ENCODE results near the gene NDNF.

The NDNF gene

DNA sequence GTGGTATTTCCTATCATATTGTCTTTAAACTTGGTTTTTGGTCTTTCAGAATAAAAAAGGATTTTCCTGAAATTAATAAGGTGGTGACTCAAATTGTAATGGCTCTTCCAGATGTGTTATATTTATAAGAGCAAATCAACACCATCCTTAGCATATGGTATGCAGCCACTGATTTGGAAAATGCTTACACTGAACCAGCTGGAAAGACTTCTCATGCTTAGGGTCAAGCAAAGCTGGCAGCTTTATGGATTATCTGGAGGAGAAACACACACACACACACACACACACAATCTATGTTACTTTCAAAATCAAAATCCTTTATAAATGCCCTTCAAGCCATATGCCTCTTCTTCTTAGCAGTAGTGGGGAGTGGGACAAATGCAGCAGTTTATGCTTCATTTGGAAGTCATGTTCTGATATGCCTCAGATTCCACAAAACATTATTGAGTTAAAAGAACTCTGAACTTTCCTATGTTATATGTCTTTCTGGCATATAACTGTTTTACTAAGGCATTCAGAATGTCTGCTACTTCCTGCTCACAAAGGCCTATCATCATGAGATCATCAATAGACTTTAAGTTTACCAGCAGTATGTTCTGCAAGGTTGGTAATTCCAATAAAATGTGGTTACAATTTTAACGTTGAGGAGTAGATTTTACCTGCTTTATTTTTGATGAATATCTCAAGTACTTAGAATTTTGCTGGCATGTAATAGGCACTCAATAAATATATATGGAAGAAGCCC lies 76.9 kb downstream of the NDNF start:
- no peaks in the 10 kb centered on the region for H3K4me1 Mint-ChIP-seq
- DNase-seq (ENCODE audit: low spot score in 2 of 2) (no peak), ATAC-seq (replicated peaks; ENCODE audit: extremely low read depth, poor library complexity, severe bottlenecking) (no peak)
- peaks cover 1% of the 10 kb centered on the region for H3K36me3 Mint-ChIP-seq (ENCODE audit: insufficient read depth)
- no peak overlapping the region for H3K27ac Mint-ChIP-seq (ENCODE audit: low read depth)
- no peak overlapping the region for H3K4me3 Mint-ChIP-seq
- H3K27me3 Mint-ChIP-seq = no peaks in the 10 kb centered on the region
- no peaks in the 10 kb centered on the region for H3K9me3 Mint-ChIP-seq

DNA sequence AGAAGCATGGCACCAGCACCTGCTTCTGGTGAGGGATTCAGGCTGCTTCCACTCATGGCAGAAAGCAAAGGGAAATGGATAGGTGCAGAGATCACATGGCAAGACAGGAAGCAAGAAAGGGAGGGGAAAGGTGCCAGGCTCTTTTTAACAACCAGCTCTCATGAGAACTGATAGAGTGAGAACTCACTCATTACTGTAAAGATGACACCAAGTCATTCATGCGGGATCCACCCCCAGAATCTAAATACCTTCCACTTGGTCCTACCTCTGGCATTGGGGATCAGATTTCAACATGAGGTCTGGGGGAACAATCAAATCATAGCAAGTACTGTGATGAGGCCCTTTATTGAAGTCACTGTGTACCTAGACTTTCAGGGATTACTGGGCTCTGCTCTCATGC lies 77.8 kb downstream of the NDNF start:
- ATAC-seq (replicated peaks; ENCODE audit: extremely low read depth, poor library complexity, severe bottlenecking) (no peak), DNase-seq (ENCODE audit: low spot score in 2 of 2) (no peak)
- H3K36me3 Mint-ChIP-seq (ENCODE audit: insufficient read depth) = peaks cover 1% of the 10 kb centered on the region
- H3K9me3 Mint-ChIP-seq = no peaks in the 10 kb centered on the region
- H3K4me3 Mint-ChIP-seq = no peak overlapping the region
- no peaks in the 10 kb centered on the region for H3K4me1 Mint-ChIP-seq
- no peak overlapping the region for H3K27ac Mint-ChIP-seq (ENCODE audit: low read depth)
- no peaks in the 10 kb centered on the region for H3K27me3 Mint-ChIP-seq

DNA sequence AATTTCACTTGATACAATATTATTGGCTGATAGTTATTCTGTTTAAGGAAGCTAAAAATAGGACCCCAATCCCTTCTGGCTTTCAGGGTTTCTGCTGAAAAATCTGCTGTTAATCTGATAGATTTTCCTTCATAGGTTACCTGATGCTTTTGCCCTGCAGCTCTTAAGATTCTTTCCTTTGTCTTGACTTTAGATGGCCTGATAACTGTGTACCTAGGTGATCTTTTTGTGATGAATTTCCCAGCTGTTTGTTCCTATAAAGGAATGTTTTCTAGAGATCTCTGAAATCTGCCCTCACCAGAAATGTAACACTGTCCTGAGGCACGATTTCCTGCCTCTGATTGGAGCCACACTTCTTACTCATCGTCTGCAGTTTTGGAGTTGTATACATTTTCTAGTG lies 80.5 kb downstream of the NDNF start:
- Mint-ChIP-seq H3K4me1 (no peaks in the 10 kb centered on the region), H3K27me3 (peaks cover 13% of the 10 kb centered on the region), H3K27ac (ENCODE audit: low read depth) (no peak overlapping the region), H3K9me3 (no peaks in the 10 kb centered on the region), H3K4me3 (no peak overlapping the region), H3K36me3 (ENCODE audit: insufficient read depth) (no peaks in the 10 kb centered on the region)
- DNase-seq (ENCODE audit: low spot score in 2 of 2) = no peak
- ATAC-seq (replicated peaks; ENCODE audit: extremely low read depth, poor library complexity, severe bottlenecking) = no peak

DNA sequence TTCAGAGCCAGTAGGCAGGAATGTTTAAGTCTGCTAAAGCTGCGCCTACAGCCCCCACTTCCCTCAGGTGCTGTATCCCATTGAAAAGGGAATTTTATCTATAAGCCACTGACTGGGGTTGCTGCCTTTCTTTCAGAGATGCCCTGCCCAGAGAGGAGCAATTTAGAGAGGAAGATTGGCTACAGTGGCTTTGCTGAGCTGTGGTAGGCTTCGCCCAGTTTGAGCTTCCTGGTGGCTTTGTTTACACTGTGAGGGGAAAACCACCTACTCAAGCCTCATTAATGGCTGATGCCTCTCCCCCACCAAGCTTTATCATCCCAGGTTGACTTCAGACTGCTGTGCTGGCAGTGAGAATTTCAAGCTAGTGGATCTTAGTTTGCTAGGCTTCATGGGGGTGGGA lies 82.1 kb downstream of the NDNF start:
- DNase-seq (ENCODE audit: low spot score in 2 of 2) (no peak), ATAC-seq (replicated peaks; ENCODE audit: extremely low read depth, poor library complexity, severe bottlenecking) (no peak)
- H3K4me3 Mint-ChIP-seq = no peak overlapping the region
- H3K27ac Mint-ChIP-seq (ENCODE audit: low read depth) = no peak overlapping the region
- H3K9me3 Mint-ChIP-seq = no peaks in the 10 kb centered on the region
- no peaks in the 10 kb centered on the region for H3K36me3 Mint-ChIP-seq (ENCODE audit: insufficient read depth)
- H3K27me3 Mint-ChIP-seq = peaks cover 13% of the 10 kb centered on the region
- H3K4me1 Mint-ChIP-seq = no peaks in the 10 kb centered on the region

All from central memory CD8-positive, alpha-beta T cell (primary cell).